Loucy (cell line): ENCODE measurements around the gene POLR3GL.

ENCODE experiments used
- H2AFZ ChIP-seq: fragments of 200-600 bp; sonication (generic); 2 replicates; pipeline ENCODE4 v1.6.0; 2016; ENCODE audit warnings: antibody characterized with exemption, mild to moderate bottlenecking, low read length, moderate library complexity
- H3F3A ChIP-seq: fragments of 200-600 bp; 2 replicates; pipeline ENCODE4 v1.6.0; 2016; ENCODE audit warnings: antibody characterized with exemption, low read depth, mild to moderate bottlenecking
- H3K27me3 ChIP-seq: fragments of 200-600 bp; sonication (generic); 2 replicates; pipeline ENCODE4 v1.6.1; 2014; ENCODE audit warnings: low read length, mild to moderate bottlenecking; ENCODE audit not compliant: insufficient read depth, poor library complexity, severe bottlenecking
- H3K36me3 ChIP-seq: fragments of 200-600 bp; sonication (generic); 2 replicates; pipeline ENCODE4 v1.6.1; 2016; ENCODE audit warnings: low read length; ENCODE audit not compliant: insufficient read depth
- H3K4me1 ChIP-seq: fragments of 200-600 bp; sonication (generic); 2 replicates; pipeline ENCODE4 v1.5.1; 2014; ENCODE audit warnings: low read length, mild to moderate bottlenecking; ENCODE audit not compliant: insufficient read depth, poor library complexity, severe bottlenecking
- H3K4me2 ChIP-seq: fragments of 200-600 bp; sonication (generic); 2 replicates; pipeline ENCODE4 v1.6.0; 2014; ENCODE audit warnings: antibody characterized with exemption, low read length, low read depth, mild to moderate bottlenecking; ENCODE audit not compliant: poor library complexity, severe bottlenecking
- H3K4me3 ChIP-seq: fragments of 200-600 bp; sonication (generic); 2 replicates; pipeline ENCODE4 v1.5.1; 2014; ENCODE audit warnings: low read length, mild to moderate bottlenecking, mixed read lengths; ENCODE audit not compliant: poor library complexity, severe bottlenecking
- H3K79me2 ChIP-seq: fragments of 200-600 bp; sonication (generic); 2 replicates; pipeline ENCODE4 v1.6.1; 2014; ENCODE audit warnings: low read length; ENCODE audit not compliant: insufficient read depth
- H3K9ac ChIP-seq: fragments of 200-600 bp; sonication (generic); 2 replicates; pipeline ENCODE4 v1.6.0; 2014; ENCODE audit warnings: mild to moderate bottlenecking, low read depth, low read length, moderate library complexity; ENCODE audit not compliant: poor library complexity, severe bottlenecking
- H3K9me2 ChIP-seq: fragments of 200-600 bp; sonication (generic); replicated peaks from 2 replicates; pipeline ENCODE4 v1.6.1; 2016; ENCODE audit warnings: low read depth, low read length, mixed read lengths
- H3K9me3 ChIP-seq: fragments of 200-600 bp; sonication (generic); 2 replicates; pipeline ENCODE4 v1.6.1; 2014; ENCODE audit warnings: mild to moderate bottlenecking, antibody characterized with exemption, low read length, low read depth; ENCODE audit not compliant: insufficient read depth
- H4K20me1 ChIP-seq: fragments of 200-600 bp; sonication (generic); 2 replicates; pipeline ENCODE4 v1.6.0; 2014; ENCODE audit warnings: antibody characterized with exemption, low read length, mild to moderate bottlenecking; ENCODE audit not compliant: insufficient read depth, poor library complexity, severe bottlenecking
- CTCF ChIP-seq: fragments of 200-600 bp; sonication (generic); conservative IDR thresholded peaks from 2 replicates; pipeline ENCODE4 v1.5.1; 2014; ENCODE audit warnings: mild to moderate bottlenecking, antibody characterized with exemption, low read length
- EZH2phosphoT487 ChIP-seq: fragments of 200-600 bp; IDR thresholded peaks from 2 replicates; pipeline ENCODE4 v1.6.1; 2018; ENCODE audit warnings: antibody characterized with exemption, mild to moderate bottlenecking, moderate library complexity, borderline replicate concordance

Gene POLR3GL

GRCh38 chr1:145987926-145988325 lies 23.4 kb downstream of the POLR3GL start:
- no peaks in the 10 kb centered on the region for H3K9me3 ChIP-seq
- H3K79me2 ChIP-seq = peaks cover 10% of the 10 kb centered on the region
- peaks cover 4% of the 10 kb centered on the region; the same call in 1 of the 2 replicates for H3K36me3 ChIP-seq
- no peak overlapping the region for H3K4me2 ChIP-seq
- TF ChIP-seq CTCF (no peak), EZH2phosphoT487 (no peak)
- no peak overlapping the region for H2AFZ ChIP-seq
- no peaks in the 10 kb centered on the region for H3K9me2 ChIP-seq
- peaks cover 25% of the 10 kb centered on the region for H3K4me1 ChIP-seq
- no peak overlapping the region for H3K4me3 ChIP-seq
- peaks cover 10% of the 10 kb centered on the region for H4K20me1 ChIP-seq
- H3K9ac ChIP-seq = no peak overlapping the region
- H3K27me3 ChIP-seq = no peaks in the 10 kb centered on the region
- H3F3A ChIP-seq = peaks cover 15% of the 10 kb centered on the region

GRCh38 chr1:145988773-145989172 lies 24.3 kb downstream of the POLR3GL start:
- Histone ChIP-seq H3K4me3 (no peak overlapping the region), H3K36me3 (peaks cover 13% of the 10 kb centered on the region; the same call in 1 of the 2 replicates), H3K79me2 (peaks cover 19% of the 10 kb centered on the region), H3F3A (peaks cover 18% of the 10 kb centered on the region), H3K4me1 (peaks cover 28% of the 10 kb centered on the region), H3K9me3 (no peaks in the 10 kb centered on the region), H4K20me1 (peaks cover 19% of the 10 kb centered on the region), H3K4me2 (no peak overlapping the region), H3K27me3 (no peaks in the 10 kb centered on the region), H3K9me2 (no peaks in the 10 kb centered on the region), H2AFZ (no peak overlapping the region), H3K9ac (no peak overlapping the region)
- TF ChIP-seq CTCF (no peak), EZH2phosphoT487 (no peak)

DNA sequence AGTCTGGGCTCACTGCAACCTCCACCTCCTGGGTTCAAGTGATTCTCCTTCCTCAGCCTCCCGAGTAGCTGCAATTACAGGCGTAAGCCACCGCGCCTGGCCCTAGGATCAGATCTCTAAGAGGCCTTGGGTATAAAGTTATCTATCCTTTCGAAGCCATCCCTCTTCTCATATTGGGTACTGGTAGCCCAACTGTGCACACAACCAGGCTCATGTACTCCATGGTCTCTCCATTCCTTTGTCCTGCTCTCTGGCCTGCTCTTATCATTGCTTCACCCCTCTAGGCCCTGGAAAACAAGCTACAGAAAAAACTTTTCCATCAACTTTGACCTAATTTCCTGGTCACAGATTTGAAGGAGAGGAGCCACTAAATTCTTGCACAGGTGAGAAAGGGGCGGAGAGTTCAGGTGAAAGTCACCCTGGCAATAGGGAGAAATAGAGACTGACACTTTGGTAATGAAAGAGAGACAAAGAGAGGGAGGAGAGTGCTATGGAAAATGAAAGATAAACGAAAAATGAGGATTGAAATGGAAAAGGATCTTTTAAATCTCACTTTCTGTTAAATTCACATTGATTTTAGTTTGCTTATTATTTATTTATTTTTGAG lies 25.9 kb downstream of the POLR3GL start:
- Histone ChIP-seq H3K4me2 (no peak overlapping the region), H3K9ac (no peak overlapping the region), H3K79me2 (peaks cover 35% of the 10 kb centered on the region), H4K20me1 (peaks cover 34% of the 10 kb centered on the region), H2AFZ (no peak overlapping the region), H3K36me3 (peaks cover 29% of the 10 kb centered on the region; the same call in 1 of the 2 replicates), H3K9me3 (no peaks in the 10 kb centered on the region), H3K4me3 (no peak overlapping the region), H3K9me2 (no peaks in the 10 kb centered on the region), H3K27me3 (no peaks in the 10 kb centered on the region), H3K4me1 (peaks cover 22% of the 10 kb centered on the region), H3F3A (peaks cover 18% of the 10 kb centered on the region)
- TF ChIP-seq EZH2phosphoT487 = no peak
- TF ChIP-seq CTCF = no peak
